Measurements from ENCODE around the gene ETV2. TPM values are rescaled to one million over a fixed set of nuclear protein-coding genes. Genes with fewer than 3 reads are reported as not detected.
"Not testable (repeated sequence)": the region's sequence is repeated elsewhere in the genome, so short reads cannot be mapped to it uniquely, and the experiment has no call there.

Gene ETV2
- total RNA-seq, 1 donor from 2014 or later, result 0.82 TPM

DNA sequence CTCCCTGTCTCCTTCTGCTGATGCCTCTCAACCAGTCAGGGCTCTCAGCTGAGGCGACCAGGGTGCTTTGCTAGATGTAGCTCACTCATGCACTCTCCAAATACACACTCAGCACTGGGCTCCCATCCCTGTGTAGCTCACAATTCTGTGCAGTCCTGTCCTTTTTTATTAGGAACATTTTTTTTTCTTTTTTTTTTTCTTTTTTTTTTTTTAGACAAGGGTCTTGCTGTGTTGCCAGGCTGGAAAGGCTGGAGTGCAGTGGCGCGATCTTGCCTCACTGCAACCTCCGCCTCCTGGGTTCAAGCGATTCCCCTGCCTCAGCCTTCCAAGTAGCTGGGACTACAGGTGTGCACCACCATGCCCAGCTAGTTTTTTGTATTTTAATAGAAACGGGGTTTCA is 13.3 kb downstream of the ETV2 start:
- FAIRE-seq; DNase-seq (ENCODE audit: low spot score in 2 of 2): not testable (repeated sequence)

GRCh38 chr19:35655600-35655999 is 14.1 kb downstream of the ETV2 start:
- FAIRE-seq (no peak), DNase-seq (ENCODE audit: low spot score in 2 of 2) (no peak)

GRCh38 chr19:35656700-35657099 is 15.2 kb downstream of the ETV2 start:
- FAIRE-seq (no peak), DNase-seq (ENCODE audit: low spot score in 2 of 2) (no peak)

DNA sequence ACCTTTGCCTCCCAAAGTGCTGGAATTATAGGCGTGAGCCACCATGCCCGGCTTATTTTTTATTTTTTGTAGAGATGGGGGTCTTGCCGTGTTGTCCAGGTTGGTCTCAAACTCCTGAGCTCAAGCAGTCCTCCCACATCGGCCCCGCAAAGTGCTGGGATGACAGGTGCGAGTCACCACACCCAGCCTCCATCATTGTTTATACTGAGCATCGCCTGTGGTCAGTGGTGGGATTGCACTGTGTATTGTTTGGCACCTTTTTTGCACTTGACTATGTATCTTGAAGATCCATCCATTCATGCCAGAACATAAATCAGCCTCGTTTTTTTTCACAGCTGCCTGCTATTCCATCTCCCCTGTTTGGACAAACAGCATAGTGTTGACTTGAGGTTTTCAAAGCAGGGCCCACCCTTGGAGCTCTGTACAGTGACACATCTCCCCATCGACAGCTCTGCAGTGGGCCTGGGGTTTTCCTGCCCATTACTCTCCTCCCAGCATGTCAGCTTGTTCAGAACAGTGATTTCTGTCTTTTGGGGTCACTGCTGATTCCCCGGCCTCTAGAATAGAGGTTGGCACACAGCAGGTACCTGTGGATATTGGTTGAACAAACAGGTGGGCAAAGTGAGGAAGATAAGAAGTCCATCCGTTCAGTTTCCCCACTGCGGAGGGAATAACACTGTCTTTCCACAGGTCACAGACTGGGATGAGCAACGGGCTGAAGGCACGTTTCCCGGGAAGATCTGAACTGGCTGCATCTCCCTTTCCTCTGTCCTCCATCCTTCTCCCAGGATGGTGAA is 16.6 kb downstream of the ETV2 start:
- FAIRE-seq (no peak), DNase-seq (ENCODE audit: low spot score in 2 of 2) (no peak)

DNA sequence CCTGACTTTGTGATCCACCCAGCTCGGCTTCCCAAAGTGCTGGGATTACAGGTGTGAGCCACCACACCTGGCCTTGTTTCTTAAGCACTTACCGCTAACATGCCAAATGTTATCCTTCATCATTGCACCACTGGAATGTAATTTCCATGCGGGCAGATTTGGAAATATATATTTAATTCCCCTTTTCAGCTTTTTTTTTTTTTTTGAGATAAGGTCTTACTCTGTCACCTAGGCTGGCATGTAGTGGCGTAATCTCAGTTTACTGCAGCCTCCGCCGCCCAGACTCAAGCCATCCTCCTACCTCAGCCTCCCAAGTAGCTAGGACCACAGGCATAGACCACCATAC is 20.4 kb downstream of the ETV2 start:
- FAIRE-seq (no peak), DNase-seq (ENCODE audit: low spot score in 2 of 2) (no peak)

DNA sequence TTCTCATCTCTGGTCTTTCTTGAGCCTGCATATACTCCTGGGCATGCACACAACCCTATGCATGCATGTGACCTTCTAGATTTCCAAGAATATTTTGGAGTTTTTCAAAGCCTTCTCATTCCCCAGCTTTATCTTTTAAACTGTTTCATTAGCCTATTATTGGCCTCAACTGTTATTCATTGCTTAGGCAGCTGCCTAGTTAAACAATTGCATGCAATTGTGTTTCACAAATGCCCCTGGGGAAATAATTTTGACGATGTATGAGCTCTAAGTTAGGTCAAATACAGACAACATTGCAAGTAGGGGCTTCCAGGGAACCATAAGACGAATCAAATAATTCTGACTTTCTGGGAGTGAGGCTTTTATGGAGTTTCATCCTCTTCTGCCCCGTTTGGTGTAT is 22.4 kb downstream of the ETV2 start:
- no peak for FAIRE-seq

DNA sequence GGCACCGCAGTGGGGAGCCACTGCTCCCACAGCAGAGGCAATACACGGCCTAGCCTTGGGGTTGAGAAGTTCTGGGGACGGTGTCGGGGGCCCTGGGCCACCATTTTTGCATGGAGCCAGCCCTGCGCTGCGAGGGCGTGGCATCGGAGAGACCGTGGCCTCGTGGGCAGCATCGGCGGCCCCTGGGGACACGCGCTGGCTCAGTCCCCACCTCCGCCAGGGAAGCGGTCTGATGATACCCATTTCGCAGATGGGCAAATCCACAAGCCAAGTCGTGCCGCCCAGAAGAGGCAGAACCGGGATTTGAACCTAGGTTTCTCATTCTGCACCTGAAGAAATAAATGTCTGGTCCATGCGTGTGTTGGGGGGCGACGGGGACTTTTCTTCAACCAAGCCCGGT is 23.6 kb downstream of the ETV2 start:
- FAIRE-seq (no peak), DNase-seq (ENCODE audit: low spot score in 2 of 2) (no peak)

More for the DNA sequence above, 22.4 kb downstream of the ETV2 start:
- no peak for DNase-seq (ENCODE audit: low spot score in 2 of 2)

DNA sequence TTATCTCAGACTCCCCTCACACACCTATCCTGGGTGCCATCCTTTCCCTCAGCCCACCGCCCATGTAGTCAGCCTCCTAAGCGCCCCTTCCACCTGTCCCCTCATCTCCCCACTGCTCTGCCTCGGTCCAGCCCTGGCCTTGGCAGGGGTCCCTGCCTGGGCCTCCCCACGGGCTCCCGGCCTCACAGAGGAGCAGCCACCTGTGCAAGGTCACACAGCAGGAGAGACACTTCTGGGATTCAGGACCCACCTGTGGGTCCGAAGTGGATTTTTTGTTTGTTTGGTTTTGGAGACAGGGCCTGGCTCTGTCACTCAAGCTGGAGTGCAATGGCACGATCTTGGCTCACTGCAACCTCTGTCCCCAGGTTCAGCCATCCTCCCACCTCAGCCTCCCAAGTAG is 24.1 kb downstream of the ETV2 start:
- DNase-seq (ENCODE audit: low spot score in 2 of 2), result no peak
- FAIRE-seq, result no peak

GRCh38 chr19:35666251-35666913 is 24.8 kb downstream of the ETV2 start, which contains the start of gene UPK1A:
Gene UPK1A (plus strand): TSS chr19:35666517. CDS start chr19:35666813, 296 bp downstream.
- no peak for DNase-seq (ENCODE audit: low spot score in 2 of 2)
- FAIRE-seq, result no peak

DNA sequence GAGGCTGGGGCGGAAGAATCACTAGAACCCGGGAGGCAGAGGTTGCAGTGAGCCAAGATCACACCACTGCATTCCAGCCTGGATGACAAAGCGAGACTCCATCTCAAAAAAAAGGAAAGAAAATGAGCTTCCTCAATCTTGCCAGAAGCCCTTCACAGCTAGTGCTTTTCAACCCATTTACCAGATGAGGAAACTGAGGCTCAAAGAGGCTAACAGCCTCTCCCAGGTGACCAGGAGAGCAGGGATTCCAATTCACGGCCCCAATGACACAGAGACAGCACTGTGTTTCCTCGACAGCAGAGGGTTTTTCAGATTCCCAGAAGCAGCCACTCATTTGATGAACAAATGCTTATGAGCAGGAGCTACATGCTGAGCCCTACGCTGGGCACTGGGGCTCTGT is 28.0 kb downstream of the ETV2 start:
- FAIRE-seq, result no peak
- no peak for DNase-seq (ENCODE audit: low spot score in 2 of 2)

GRCh38 chr19:35669974-35670373 is 28.4 kb downstream of the ETV2 start:
- FAIRE-seq (no peak), DNase-seq (ENCODE audit: low spot score in 2 of 2) (no peak)

GRCh38 chr19:35670686-35671085 is 29.1 kb downstream of the ETV2 start:
- DNase-seq (ENCODE audit: low spot score in 2 of 2), result no peak
- FAIRE-seq, result no peak

- DNase-seq (ENCODE audit: low spot score in 2 of 2) (no peak), FAIRE-seq (no peak)
Observed at GRCh38 chr19:35671818-35672217, 30.3 kb downstream of the ETV2 start.

- DNase-seq (ENCODE audit: low spot score in 2 of 2), result no peak
- no peak for FAIRE-seq
Observed at GRCh38 chr19:35673121-35673804, 31.7 kb downstream of the ETV2 start.

GRCh38 chr19:35675589-35676140 is 34.1 kb downstream of the ETV2 start:
- FAIRE-seq, result no peak
- no peak for DNase-seq (ENCODE audit: low spot score in 2 of 2)

GRCh38 chr19:35689836-35690235 is 48.3 kb downstream of the ETV2 start:
- DNase-seq (ENCODE audit: low spot score in 2 of 2) (no peak), FAIRE-seq (no peak)

- DNase-seq (ENCODE audit: low spot score in 2 of 2); FAIRE-seq: not testable (repeated sequence)
Observed at GRCh38 chr19:35691106-35691505, 49.6 kb downstream of the ETV2 start.

- DNase-seq (ENCODE audit: low spot score in 2 of 2) (no peak), FAIRE-seq (no peak)
Observed at GRCh38 chr19:35692010-35692409, 50.5 kb downstream of the ETV2 start.

DNA sequence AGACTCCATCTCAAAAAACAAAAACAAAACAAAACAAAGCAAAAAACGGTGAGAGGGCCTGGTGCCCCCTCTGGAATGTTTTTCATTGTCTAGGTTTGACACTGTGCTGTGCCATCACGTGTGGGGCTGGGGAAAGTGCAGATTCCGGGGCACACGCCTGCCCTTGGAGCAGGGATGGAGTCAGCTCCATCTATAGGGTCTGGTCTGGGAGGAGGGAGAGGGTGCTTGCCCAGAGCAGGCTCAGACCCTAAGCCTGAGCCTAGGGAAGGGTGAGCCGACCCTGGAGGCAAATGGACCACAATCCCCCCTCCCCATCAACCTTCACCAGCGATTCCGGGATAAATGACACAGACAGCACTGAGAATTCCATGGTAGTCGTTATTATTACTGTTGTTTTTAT is 51.9 kb downstream of the ETV2 start:
- FAIRE-seq, result no peak
- DNase-seq (ENCODE audit: low spot score in 2 of 2), result no peak

DNA sequence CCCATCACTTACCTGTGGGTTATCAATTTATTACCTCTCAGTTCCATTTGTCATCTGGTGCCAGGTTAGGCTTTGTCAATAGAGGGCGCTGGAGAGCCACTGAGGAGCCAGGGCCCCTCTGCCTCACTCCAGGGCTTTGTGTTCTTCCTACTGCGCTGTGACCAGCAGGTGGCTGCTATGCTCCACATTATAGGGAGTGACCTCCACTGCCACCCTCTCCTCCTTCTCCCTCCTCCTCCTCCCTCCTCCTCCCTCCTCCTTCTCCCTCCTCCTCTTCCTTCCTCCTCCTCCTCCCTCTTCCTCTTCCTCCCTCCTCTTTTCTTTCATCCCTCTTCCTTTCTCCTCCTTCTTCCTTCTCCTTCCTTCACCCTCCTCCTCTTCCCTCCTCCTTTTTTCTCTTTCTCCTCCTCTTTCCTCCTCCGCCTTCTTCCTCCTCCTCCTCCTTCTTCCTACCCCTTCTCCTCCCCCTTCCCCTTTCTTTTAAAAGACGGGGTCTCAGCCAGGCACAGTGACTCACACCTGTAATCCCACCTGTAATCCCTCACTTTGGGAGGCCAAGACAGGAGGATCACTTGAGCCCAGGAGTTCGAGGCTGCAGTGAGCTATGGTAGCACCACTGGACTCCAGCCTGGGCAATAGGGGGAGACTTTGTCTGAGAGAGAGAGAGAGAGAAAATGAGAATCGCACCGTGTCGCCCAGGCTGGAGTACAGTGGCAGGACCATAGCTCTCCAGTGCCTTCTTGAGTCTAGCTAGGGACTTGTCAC is 52.5 kb downstream of the ETV2 start:
- no peak for FAIRE-seq
- DNase-seq (ENCODE audit: low spot score in 2 of 2), result peak; percentile 78 to 87

All from frontal cortex (tissue), 4 donors.